ENCODE measurements around the gene EFNA3.

The EFNA3 gene

GRCh38 chr1:155091071-155092051 lies 12.7 kb downstream of the EFNA3 start:
- peak; percentile 63 for DNase-seq (ENCODE audit: low read depth, low spot score)
- peak; percentile 98 for TF ChIP-seq CTCF (IDR thresholded peaks at IDR 0.05; ENCODE audit: low read depth, low read length)
- in situ Hi-C loops (cut with HindIII; ENCODE audit: low sequenced_read_pairs), result no loop called here
- H3K4me3 ChIP-seq (ENCODE audit: low read depth, low read length), result no peak overlapping the region

- no peak for DNase-seq (ENCODE audit: low read depth, low spot score)
- no peak for TF ChIP-seq CTCF (IDR thresholded peaks at IDR 0.05; ENCODE audit: low read depth, low read length)
- no peak overlapping the region for H3K4me3 ChIP-seq (ENCODE audit: low read depth, low read length)
- in situ Hi-C loops (cut with HindIII; ENCODE audit: low sequenced_read_pairs), result no loop called here
These were observed 13.5 kb downstream of the EFNA3 start for GRCh38 chr1:155092131-155092530.

- no peak for DNase-seq (ENCODE audit: low read depth, low spot score)
- in situ Hi-C loops (cut with HindIII; ENCODE audit: low sequenced_read_pairs), result no loop called here
- H3K4me3 ChIP-seq (ENCODE audit: low read depth, low read length), result no peak overlapping the region
- no peak for TF ChIP-seq CTCF (IDR thresholded peaks at IDR 0.05; ENCODE audit: low read depth, low read length)
These were observed 14.0 kb downstream of the EFNA3 start for GRCh38 chr1:155092641-155093040.

GRCh38 chr1:155093911-155094621 lies 15.4 kb downstream of the EFNA3 start:
- in situ Hi-C loops (cut with HindIII; ENCODE audit: low sequenced_read_pairs), result no loop called here
- peak; percentile 52 for TF ChIP-seq CTCF (IDR thresholded peaks at IDR 0.05; ENCODE audit: low read depth, low read length)
- peak; percentile 49 for DNase-seq (ENCODE audit: low read depth, low spot score)
- no peak overlapping the region for H3K4me3 ChIP-seq (ENCODE audit: low read depth, low read length)

GRCh38 chr1:155094622-155094948 lies 15.9 kb downstream of the EFNA3 start:
- in situ Hi-C loops (cut with HindIII; ENCODE audit: low sequenced_read_pairs), result no loop called here
- DNase-seq (ENCODE audit: low read depth, low spot score), result no peak
- H3K4me3 ChIP-seq (ENCODE audit: low read depth, low read length), result no peak overlapping the region
- TF ChIP-seq CTCF (IDR thresholded peaks at IDR 0.05; ENCODE audit: low read depth, low read length), result no peak

- no peak for DNase-seq (ENCODE audit: low read depth, low spot score)
- in situ Hi-C loops (cut with HindIII; ENCODE audit: low sequenced_read_pairs), result no loop called here
- no peak overlapping the region for H3K4me3 ChIP-seq (ENCODE audit: low read depth, low read length)
- TF ChIP-seq CTCF (IDR thresholded peaks at IDR 0.05; ENCODE audit: low read depth, low read length), result no peak
These were observed 20.7 kb downstream of the EFNA3 start for GRCh38 chr1:155099331-155099730.

Data from astrocyte of the spinal cord (primary cell).